C4-2B (cell line): ENCODE results near the gene CLEC14A.

Source experiments
- CTCF ChIP-seq: fragments of 450-650 bp; conservative IDR thresholded peaks from 2 replicates; pipeline ENCODE4 v1.5.1; 2017; ENCODE audit warnings: mild to moderate bottlenecking
- ZFX ChIP-seq: fragments of 450-650 bp; IDR thresholded peaks from 2 replicates; pipeline ENCODE4 v1.6.1; 2017

- TF ChIP-seq CTCF (no peak), ZFX (no peak)
These were observed 41.8 kb upstream of the CLEC14A start for GRCh38 chr14:38297681-38298080.
